Measurements from ENCODE around the gene EMILIN3. TPM values are rescaled to one million over a fixed set of nuclear protein-coding genes. Genes with fewer than 3 reads are reported as not detected.

Gene EMILIN3
- total RNA-seq, 1 donor from 2014 or later, result 0.20 TPM

DNA sequence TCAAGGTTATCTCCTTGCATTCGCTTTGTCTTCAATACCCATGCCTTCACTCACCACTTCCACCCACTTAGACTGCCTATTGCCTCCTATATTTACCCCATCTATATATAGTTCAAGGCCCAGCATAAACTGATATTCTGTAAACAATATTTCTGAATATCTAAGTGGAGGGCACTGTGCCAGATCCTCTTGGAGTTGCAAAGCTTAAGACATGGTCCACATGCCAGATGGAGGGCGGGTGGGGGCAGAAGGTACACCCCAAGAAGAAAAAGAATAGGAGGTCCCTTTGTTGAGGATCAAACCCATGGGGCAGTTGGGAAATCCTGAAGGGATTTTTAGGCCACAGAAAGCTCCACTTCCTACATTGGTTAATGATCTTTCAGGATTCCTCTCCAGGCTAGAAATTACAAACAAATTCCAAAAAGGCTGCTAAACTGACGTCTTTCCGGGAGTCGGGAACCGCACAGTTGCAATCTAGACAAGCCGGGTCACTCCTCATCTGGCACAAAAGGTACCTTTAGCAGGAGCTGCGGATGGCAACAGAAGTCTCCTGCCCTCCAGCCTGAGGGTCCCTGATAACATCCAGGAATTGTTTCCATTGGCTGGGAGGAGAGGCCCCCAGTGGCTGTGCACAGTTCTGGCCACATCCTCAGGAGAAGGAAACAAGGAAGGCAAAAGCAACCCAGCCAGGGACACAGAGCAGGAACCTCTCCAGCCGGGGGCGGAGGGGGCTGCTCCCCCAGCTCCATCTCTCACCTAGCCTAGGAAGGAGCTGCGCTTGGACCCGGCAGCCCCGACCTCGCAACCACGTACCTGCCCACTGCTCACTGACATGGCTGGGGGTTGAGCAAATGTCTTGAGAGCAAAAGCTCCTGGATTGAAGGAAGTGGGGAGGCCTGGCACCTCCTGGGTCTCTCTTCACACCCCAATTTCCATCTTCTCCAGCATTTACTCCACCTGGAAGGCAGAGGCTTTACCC is 31.9 kb downstream of the EMILIN3 start:
- no peak for FAIRE-seq
- H3K27me3 ChIP-seq (ENCODE audit: insufficient read depth, low read length), result no peaks in the 10 kb centered on the region
- peaks cover 9% of the 10 kb centered on the region for H3K4me1 Mint-ChIP-seq (ENCODE audit: low read depth, unreplicated experiment)

DNA sequence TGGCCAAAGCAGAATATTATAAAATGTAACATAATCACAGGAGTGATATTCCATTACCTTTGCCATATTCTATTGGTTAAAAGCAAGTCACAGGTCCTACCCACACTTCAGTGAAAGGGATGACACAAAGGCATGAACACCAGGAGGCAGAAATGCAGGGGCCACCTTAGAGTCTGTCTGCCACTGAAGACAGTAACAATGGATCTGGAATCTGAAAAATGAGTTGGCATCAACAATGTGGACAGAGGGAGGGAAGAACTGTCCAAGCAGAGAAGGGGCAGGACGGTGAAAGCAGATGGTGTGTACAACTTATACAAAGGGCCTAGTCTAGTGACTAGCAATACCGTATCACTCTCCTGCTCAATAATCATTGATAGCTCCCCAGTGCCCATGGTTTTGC is 32.6 kb downstream of the EMILIN3 start:
- FAIRE-seq, result no peak
- H3K79me2 ChIP-seq (ENCODE audit: insufficient read depth, low read length), result no peaks in the 10 kb centered on the region

More for the DNA sequence above, 31.9 kb downstream of the EMILIN3 start:
- H3K4me2 ChIP-seq (ENCODE audit: low read length), result no peak overlapping the region
- H3K36me3 ChIP-seq (ENCODE audit: insufficient read depth, low read length), result no peaks in the 10 kb centered on the region
- no peaks in the 10 kb centered on the region for H3K9me3 ChIP-seq (ENCODE audit: insufficient read depth, low read depth, low read length)
- Mint-ChIP-seq H3K9me3 (ENCODE audit: unreplicated experiment) (no peaks in the 10 kb centered on the region), H3K36me3 (ENCODE audit: low read depth, unreplicated experiment) (no peaks in the 10 kb centered on the region), H3K4me3 (ENCODE audit: unreplicated experiment) (no peak overlapping the region), H3K27ac (ENCODE audit: unreplicated experiment) (no peak overlapping the region), H3K27me3 (ENCODE audit: low read depth, unreplicated experiment) (peaks cover 3% of the 10 kb centered on the region)
- TF ChIP-seq, protein P1, sequence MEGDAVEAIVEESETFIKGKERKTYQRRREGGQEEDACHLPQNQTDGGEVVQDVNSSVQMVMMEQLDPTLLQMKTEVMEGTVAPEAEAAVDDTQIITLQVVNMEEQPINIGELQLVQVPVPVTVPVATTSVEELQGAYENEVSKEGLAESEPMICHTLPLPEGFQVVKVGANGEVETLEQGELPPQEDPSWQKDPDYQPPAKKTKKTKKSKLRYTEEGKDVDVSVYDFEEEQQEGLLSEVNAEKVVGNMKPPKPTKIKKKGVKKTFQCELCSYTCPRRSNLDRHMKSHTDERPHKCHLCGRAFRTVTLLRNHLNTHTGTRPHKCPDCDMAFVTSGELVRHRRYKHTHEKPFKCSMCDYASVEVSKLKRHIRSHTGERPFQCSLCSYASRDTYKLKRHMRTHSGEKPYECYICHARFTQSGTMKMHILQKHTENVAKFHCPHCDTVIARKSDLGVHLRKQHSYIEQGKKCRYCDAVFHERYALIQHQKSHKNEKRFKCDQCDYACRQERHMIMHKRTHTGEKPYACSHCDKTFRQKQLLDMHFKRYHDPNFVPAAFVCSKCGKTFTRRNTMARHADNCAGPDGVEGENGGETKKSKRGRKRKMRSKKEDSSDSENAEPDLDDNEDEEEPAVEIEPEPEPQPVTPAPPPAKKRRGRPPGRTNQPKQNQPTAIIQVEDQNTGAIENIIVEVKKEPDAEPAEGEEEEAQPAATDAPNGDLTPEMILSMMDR (IDR thresholded peaks at IDR 0.05; ENCODE audit: insufficient read depth, low read depth, low read length), result no peak
- TF ChIP-seq EZH2 (IDR thresholded peaks at IDR 0.05; ENCODE audit: insufficient read depth, low read length), result no peak
- H3K27ac ChIP-seq (ENCODE audit: low read depth, low read length), result no peak overlapping the region
- no peak for DNase-seq (ENCODE audit: low read depth)
- no peaks in the 10 kb centered on the region for H3K79me2 ChIP-seq (ENCODE audit: insufficient read depth, low read length)
- H3K9ac ChIP-seq (ENCODE audit: low read length), result no peak overlapping the region
- no peaks in the 10 kb centered on the region for H4K20me1 ChIP-seq (ENCODE audit: insufficient read depth, low read length)
- peaks cover 10% of the 10 kb centered on the region for H3K4me1 ChIP-seq (ENCODE audit: insufficient read depth, low read length)
- no peak overlapping the region for H3K4me3 ChIP-seq (ENCODE audit: insufficient read depth, low read depth, low read length)
- H2AFZ ChIP-seq (ENCODE audit: low read depth, low read length), result no peak overlapping the region

More for the DNA sequence above, 32.6 kb downstream of the EMILIN3 start:
- Mint-ChIP-seq H3K27ac (ENCODE audit: unreplicated experiment) (no peak overlapping the region), H3K4me3 (ENCODE audit: unreplicated experiment) (no peak overlapping the region), H3K9me3 (ENCODE audit: unreplicated experiment) (no peaks in the 10 kb centered on the region), H3K36me3 (ENCODE audit: low read depth, unreplicated experiment) (no peaks in the 10 kb centered on the region), H3K4me1 (ENCODE audit: low read depth, unreplicated experiment) (peaks cover 15% of the 10 kb centered on the region), H3K27me3 (ENCODE audit: low read depth, unreplicated experiment) (peaks cover 3% of the 10 kb centered on the region)
- peaks cover 14% of the 10 kb centered on the region for H3K4me1 ChIP-seq (ENCODE audit: insufficient read depth, low read length)
- no peak for DNase-seq (ENCODE audit: low read depth)
- H3K4me2 ChIP-seq (ENCODE audit: low read length), result no peak overlapping the region
- TF ChIP-seq EZH2 (IDR thresholded peaks at IDR 0.05; ENCODE audit: insufficient read depth, low read length), result no peak
- TF ChIP-seq, protein P1 (IDR thresholded peaks at IDR 0.05; ENCODE audit: insufficient read depth, low read depth, low read length), result no peak
- no peak overlapping the region for H3K9ac ChIP-seq (ENCODE audit: low read length)
- H3K9me3 ChIP-seq (ENCODE audit: insufficient read depth, low read depth, low read length), result no peaks in the 10 kb centered on the region
- no peak overlapping the region for H3K4me3 ChIP-seq (ENCODE audit: insufficient read depth, low read depth, low read length)
- no peaks in the 10 kb centered on the region for H4K20me1 ChIP-seq (ENCODE audit: insufficient read depth, low read length)
- no peak overlapping the region for H2AFZ ChIP-seq (ENCODE audit: low read depth, low read length)
- no peaks in the 10 kb centered on the region for H3K27me3 ChIP-seq (ENCODE audit: insufficient read depth, low read length)
- H3K27ac ChIP-seq (ENCODE audit: low read depth, low read length), result no peak overlapping the region
- no peaks in the 10 kb centered on the region for H3K36me3 ChIP-seq (ENCODE audit: insufficient read depth, low read length)

Data from astrocyte (in vitro differentiated cells and primary cell).